NCI-H1436 treated with DMSO at 0.1 percent for 48 hours (cell line): ENCODE data around the gene WDR44.
A peak's percentile ranks its signal among the peaks of the same experiment; 100 is the strongest.
"Not testable (repeated sequence)": the region's sequence is repeated elsewhere in the genome, so short reads cannot be mapped to it uniquely, and the experiment has no call there.

ENCODE experiments used
- DNase-seq: peaks from one replicate; lab custom pipeline; 2025; lab: John Stamatoyannopoulos, UW

The WDR44 gene

GRCh38 chrX:118480172-118480571 lies 134.3 kb downstream of the WDR44 start:
- DNase-seq: no peak

GRCh38 chrX:118482384-118482783 lies 136.5 kb downstream of the WDR44 start:
- DNase-seq: not testable (repeated sequence)

GRCh38 chrX:118484216-118484903 lies 138.5 kb downstream of the WDR44 start:
- no peak for DNase-seq

GRCh38 chrX:118486693-118487092 lies 140.8 kb downstream of the WDR44 start:
- DNase-seq: not testable (repeated sequence)

GRCh38 chrX:118493016-118493415 lies 147.1 kb downstream of the WDR44 start:
- DNase-seq: no peak

- no peak for DNase-seq
These were observed 147.9 kb downstream of the WDR44 start for GRCh38 chrX:118493653-118494297.

GRCh38 chrX:118495061-118495921 lies 149.4 kb downstream of the WDR44 start, which contains the start of gene DOCK11:
DOCK11 (plus strand) TSS chrX:118495815; CDS start chrX:118495972, 157 bp downstream.
- DNase-seq: peak; percentile 14

GRCh38 chrX:118495958-118496762 lies 150.3 kb downstream of the WDR44 start:
- DNase-seq: no peak

GRCh38 chrX:118496763-118497079 lies 150.8 kb downstream of the WDR44 start:
- no peak for DNase-seq

- DNase-seq: no peak
These were observed 151.4 kb downstream of the WDR44 start for GRCh38 chrX:118497180-118497818.

GRCh38 chrX:118498351-118498750 lies 152.4 kb downstream of the WDR44 start:
- DNase-seq: no peak

- no peak for DNase-seq
These were observed 152.8 kb downstream of the WDR44 start for GRCh38 chrX:118498755-118499154.

- DNase-seq: no peak
These were observed 153.4 kb downstream of the WDR44 start for GRCh38 chrX:118499295-118499694.
